Measurements from ENCODE around the gene FUZ. TPM values are rescaled to one million over a fixed set of nuclear protein-coding genes. Genes with fewer than 3 reads are reported as not detected.

The FUZ gene
- total RNA-seq, 1 experiment from 2014 or later: 13.9 TPM

GRCh38 chr19:49850487-49851342 lies 37.6 kb upstream of the FUZ start, which contains the start of gene PTOV1:
Gene PTOV1, plus strand, starts transcription at chr19:49851159.
- in situ Hi-C loops (cut with HindIII; ENCODE audit: low pct_unique_long_range_greater_than_20kb, low sequenced_read_pairs) (no loop called here), intact Hi-C loops (cut with micrococcal nuclease; ENCODE audit: unreplicated experiment) (no loop called here)
- H3K27ac ChIP-seq (ENCODE audit: low read length): peak within 1 kb of the TSS; percentile 86
- no peaks in the 10 kb centered on the region for H3K36me3 ChIP-seq (ENCODE audit: control insufficient read depth, insufficient read depth, low read length)
- no peaks in the 10 kb centered on the region for H3K27me3 ChIP-seq (ENCODE audit: control insufficient read depth, insufficient read depth, low read length)
- peak within 1 kb of the TSS; percentile 58 to 73 for H3K4me3 ChIP-seq (ENCODE audit: low read depth in 2 of 2, low read length in 2 of 2)
- DNase-seq (ENCODE audit: low read depth, low spot score) (no peak), ATAC-seq (peak; percentile 91)
- CTCF ChIA-PET: no interaction called here
- no peaks in the 10 kb centered on the region for H3K9me3 ChIP-seq (ENCODE audit: control insufficient read depth, insufficient read depth, low read depth, low read length)
- BruUV-seq (replicated peaks): no TSS peak
- POLR2A ChIA-PET: interaction anchor here (0.6 kb wide), 2 partner anchors 37 to 40 kb away, joined by 3 read pairs; partner anchors contain the start of gene FUZ
- peaks cover 13% of the 10 kb centered on the region for H3K4me1 ChIP-seq (ENCODE audit: control insufficient read depth, insufficient read depth, low read length)
- TF ChIP-seq POLR2AphosphoS5 (IDR thresholded peaks at IDR 0.05; ENCODE audit: low read depth, low read length) (peak; percentile 69), CTCF (IDR thresholded peaks at IDR 0.05) (no peak), SIN3A (IDR thresholded peaks at IDR 0.05; ENCODE audit: borderline replicate concordance, insufficient read depth, low read depth, low read length) (no peak), TCF7L2 (IDR thresholded peaks at IDR 0.05; ENCODE audit: low read depth, low read length) (peak; percentile 37; the same call in 1 of the 2 replicates), REST (IDR thresholded peaks at IDR 0.05; ENCODE audit: insufficient read depth in 1 of 2, low read depth in 2 of 2, low read length in 1 of 2) (no peak)

GRCh38 chr19:49850221-49850486 lies 37.1 kb upstream of the FUZ start:
- ChIA-PET POLR2A (interaction anchor here (0.6 kb wide), 1 partner anchor 40 kb away, joined by 3 read pairs; no protein-coding TSS in a partner anchor), CTCF (no interaction called here)
- no peak for ATAC-seq
- Histone ChIP-seq H3K36me3 (ENCODE audit: control insufficient read depth, insufficient read depth, low read length) (no peaks in the 10 kb centered on the region), H3K9me3 (ENCODE audit: control insufficient read depth, insufficient read depth, low read depth, low read length) (no peaks in the 10 kb centered on the region), H3K4me1 (ENCODE audit: control insufficient read depth, insufficient read depth, low read length) (peaks cover 13% of the 10 kb centered on the region), H3K4me3 (ENCODE audit: low read depth in 2 of 2, low read length in 2 of 2) (peak overlapping the region; percentile 58 to 73), H3K27me3 (ENCODE audit: control insufficient read depth, insufficient read depth, low read length) (no peaks in the 10 kb centered on the region), H3K27ac (ENCODE audit: low read length) (peak overlapping the region; percentile 86)
- no peak for DNase-seq (ENCODE audit: low read depth, low spot score)
- in situ Hi-C loops (cut with HindIII; ENCODE audit: low pct_unique_long_range_greater_than_20kb, low sequenced_read_pairs) (no loop called here), intact Hi-C loops (cut with micrococcal nuclease; ENCODE audit: unreplicated experiment) (no loop called here)
- TF ChIP-seq SIN3A (IDR thresholded peaks at IDR 0.05; ENCODE audit: borderline replicate concordance, insufficient read depth, low read depth, low read length) (no peak), TCF7L2 (IDR thresholded peaks at IDR 0.05; ENCODE audit: low read depth, low read length) (no peak), POLR2AphosphoS5 (IDR thresholded peaks at IDR 0.05; ENCODE audit: low read depth, low read length) (no peak), CTCF (IDR thresholded peaks at IDR 0.05) (no peak), REST (IDR thresholded peaks at IDR 0.05; ENCODE audit: insufficient read depth in 1 of 2, low read depth in 2 of 2, low read length in 1 of 2) (no peak)
- no TSS peak for BruUV-seq (replicated peaks)
